GM12878 (cell line): ENCODE measurements around the gene TWIST1. TPM values are rescaled to one million over a fixed set of nuclear protein-coding genes. Genes with fewer than 3 reads are reported as not detected.

ENCODE experiments used
- ATAC-seq: fragments of 200-7000 bp; cut with Tn5 transposase; 3 replicates; pipeline ENCODE4 v1.9.1; 2020; ENCODE audit warnings: mild to moderate bottlenecking, moderate library complexity
- BruUV-seq: library from RNA; stranded (reverse); fragments of 400-500 nt; replicated peaks from 2 replicates; lab custom pipeline; 2021; lab: Mats Ljungman, UMichigan
- CTCF ChIA-PET: fragments of 300-600 bp; sonication (Branson Sonifier 250); formaldehyde crosslinking; extraction: SDS; loops from one replicate; lab custom pipeline; 2021; ENCODE audit warnings: inconsistent platforms; lab: Yijun Ruan, JAX
- POLR2A ChIA-PET: fragments of 350-600 bp; formaldehyde crosslinking; extraction: SDS; loops from one replicate; lab custom pipeline; 2021; ENCODE audit warnings: inconsistent platforms; lab: Charles Lee
- RAD21 ChIA-PET: fragments of 300-600 bp; sonication (Branson Sonifier 250); formaldehyde crosslinking; loops from one replicate; lab custom pipeline; 2023; ENCODE audit warnings: antibody characterized with exemption; ENCODE audit not compliant: unreplicated experiment; lab: Charles Lee
- SMC1A ChIA-PET: fragments of 300-600 bp; sonication (Branson Sonifier 250); formaldehyde crosslinking; loops from one replicate; lab custom pipeline; 2023; ENCODE audit not compliant: unreplicated experiment, uncharacterized antibody; lab: Charles Lee
- DNase-seq: peaks from one replicate; pipeline ENCODE4 v3.0.0-alpha.2; 2011; ENCODE audit warnings: low read depth, low spot score
- FAIRE-seq: peaks from 3 replicates; lab custom pipeline; 2011; peaks lifted over from hg19 to GRCh38; lab: Jason Lieb, UNC
- H2AFZ ChIP-seq: 2 replicates; pipeline ENCODE4 v1.6.0; 2011; ENCODE audit warnings: low read depth, low read length, control low read depth; ENCODE audit not compliant: control insufficient read depth
- H3K27ac ChIP-seq: 2 replicates; pipeline ENCODE4 v1.5.1; 2011; ENCODE audit warnings: control low read depth; ENCODE audit not compliant: control insufficient read depth, insufficient read depth
- H3K27me3 ChIP-seq, 2 experiments: replicated peaks in 1 of 2; 2 replicates each; pipeline versions ENCODE4 v1.6.0 to v1.6.1; 2011; ENCODE audit warnings: low read length in 1 of 2; ENCODE audit not compliant: control insufficient read depth in 2 of 2, insufficient read depth in 2 of 2
- H3K36me3 ChIP-seq, 2 experiments: 2 replicates each; pipeline ENCODE4 v1.5.1; 2011; ENCODE audit warnings: low read length in 1 of 2; ENCODE audit not compliant: control insufficient read depth in 2 of 2, insufficient read depth in 2 of 2
- H3K4me1 ChIP-seq: 2 replicates; pipeline ENCODE4 v1.6.1; 2011; ENCODE audit warnings: mild to moderate bottlenecking, low read length, moderate library complexity, mixed read lengths; ENCODE audit not compliant: control insufficient read depth, insufficient read depth
- H3K4me2 ChIP-seq: 2 replicates; pipeline ENCODE4 v1.6.0; 2011; ENCODE audit warnings: control low read depth; ENCODE audit not compliant: control insufficient read depth, insufficient read depth
- H3K4me3 ChIP-seq: fragments of 200-600 bp; sonication (generic); 2 replicates; pipeline ENCODE4 v1.5.1; 2016
- H3K79me2 ChIP-seq: 2 replicates; pipeline ENCODE4 v1.6.0; 2011; ENCODE audit warnings: low read length; ENCODE audit not compliant: control insufficient read depth, insufficient read depth
- H3K9ac ChIP-seq: 2 replicates; pipeline ENCODE4 v1.8.0; 2011; ENCODE audit warnings: low read length, control low read depth, mixed read lengths; ENCODE audit not compliant: control insufficient read depth, insufficient read depth
- H3K9me3 ChIP-seq: replicated peaks from 3 replicates; pipeline ENCODE4 v1.5.1; 2011; ENCODE audit warnings: mild to moderate bottlenecking, low read length; ENCODE audit not compliant: control insufficient read depth, insufficient read depth
- H4K20me1 ChIP-seq: 2 replicates; pipeline ENCODE4 v1.6.0; 2011; ENCODE audit not compliant: control insufficient read depth, insufficient read depth
- SUZ12 ChIP-seq: fragments of 200-600 bp; sonication (generic); IDR thresholded peaks from one replicate; pipeline ENCODE4 v1.6.1; 2018; ENCODE audit warnings: antibody characterized with exemption, mild to moderate bottlenecking; ENCODE audit not compliant: unreplicated experiment
- WGBS: methylation state at CpG from one replicate; pipeline ENCODE4 v1.1.6; 2016; ENCODE audit warnings: low lambda C conversion rate; ENCODE audit not compliant: insufficient replicate concordance, insufficient coverage; ENCODE audit errors: missing lambda C conversion rate; 5-methylcytosine and 5-hydroxymethylcytosine counted together
- in situ Hi-C: fragments of 300-500 bp; cut with MboI; formaldehyde crosslinking; loops from 9 replicates; pipeline ENCODE4 v1.14.3; 2018; ENCODE audit warnings: mixed read lengths
- intact Hi-C: fragments of 100-400 bp; cut with micrococcal nuclease; formaldehyde crosslinking; loops from one replicate; pipeline ENCODE4 v1.14.2; 2022; ENCODE audit not compliant: unreplicated experiment
- polyA plus RNA-seq, 11 experiments: library from polyadenylated mRNA; depleted of rRNA in 4 of 11; unstranded in 6 of 11; stranded (reverse) in 5 of 11; fragments of >200 nt; fragmentation: Nextera tagmentation in 4 of 11; fragmentation: Illumina TruSeq in 1 of 11; extraction: Ambion mirVana in 4 of 11; extraction: Trizol in 1 of 11; gene quantifications; 1 replicate in 1 of 11; 2 replicates in 10 of 11; pipeline versions ENCODE4 v1.2.1 to v1.2.3, GENCODE V29; 2011 to 2016; ENCODE audit warnings: inconsistent platforms in 2 of 11, missing spikeins in 2 of 11, low read depth in 1 of 11
- total RNA-seq, 4 experiments: library from RNA; depleted of rRNA in 3 of 4; stranded (reverse); fragments of >200 nt in 3 of 4; fragmentation: Illumina TruSeq in 1 of 4; extraction: Trizol in 1 of 4; gene quantifications; 2 replicates each; pipeline versions ENCODE4 v1.2.1 to v1.2.3, GENCODE V29; 2013 to 2021
- TF ChIP-seq, protein P1 (sequence below): fragments of 450-650 bp; formaldehyde crosslinking; IDR thresholded peaks from 2 replicates; pipeline ENCODE4 v1.5.0; 2022; ENCODE audit warnings: mild to moderate bottlenecking, missing genetic modification characterization

The TWIST1 gene
- total and polyA plus RNA-seq, 10 of the 15 experiments (the other 5 are each of a cell fraction or from before 2014, with no cell fraction given): not detected

DNA sequence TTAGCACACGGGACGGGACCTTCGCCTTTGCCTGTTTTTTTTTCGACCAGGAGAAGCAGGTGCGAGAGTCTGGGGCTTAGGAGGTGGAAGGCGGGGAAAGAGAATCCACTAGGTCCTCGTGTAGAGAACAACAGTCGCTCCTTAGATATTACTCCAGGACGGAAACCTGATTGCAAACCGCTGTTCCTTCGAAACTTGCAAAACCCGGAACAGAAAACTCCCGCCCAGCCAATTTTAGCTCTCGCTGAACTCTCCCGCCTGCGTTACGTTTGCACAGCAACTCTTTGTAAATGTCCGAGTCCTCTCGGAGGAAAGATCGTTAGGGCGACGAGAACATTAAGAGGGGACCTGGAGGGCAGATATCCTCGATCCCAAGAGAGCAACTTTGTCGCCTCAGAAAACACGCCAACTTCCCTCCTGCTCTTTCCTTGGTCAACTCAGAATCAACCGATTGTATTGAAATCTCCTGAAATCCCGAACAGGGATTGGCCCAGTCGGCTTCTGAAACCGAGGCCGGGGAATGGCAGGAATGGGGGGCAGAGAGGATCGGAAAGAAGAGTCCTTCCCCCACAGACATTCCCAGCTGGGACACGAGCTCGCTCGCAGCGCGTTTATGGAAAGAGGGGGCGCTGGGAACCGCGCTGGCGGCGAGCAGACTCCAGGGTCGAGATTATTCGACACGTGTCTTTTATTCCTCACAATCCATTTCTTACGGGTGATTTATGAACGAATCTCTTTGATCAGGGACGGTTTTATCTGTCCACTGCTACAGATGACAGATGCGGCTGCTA is 9.9 kb downstream of the TWIST1 start:
- Histone ChIP-seq H3K9ac (no peak overlapping the region), H3K4me1 (no peaks in the 10 kb centered on the region; the same call in 1 of the 2 replicates), H3K4me2 (no peak overlapping the region), H3K4me3 (no peak overlapping the region), H3K27me3 (peaks cover 8 to 20% of the 10 kb centered on the region in 2 experiments), H2AFZ (no peak overlapping the region), H3K36me3 (no peaks in the 10 kb centered on the region), H3K9me3 (no peaks in the 10 kb centered on the region; the same call in 1 of the 3 replicates), H3K79me2 (no peaks in the 10 kb centered on the region), H3K27ac (no peak overlapping the region), H4K20me1 (no peaks in the 10 kb centered on the region)
- in situ Hi-C loops: loop anchor here (25.0 kb wide), 1 partner anchor 555 kb away; no protein-coding TSS in a partner anchor
- ATAC-seq (no peak), DNase-seq (no peak), FAIRE-seq (no peak)
- intact Hi-C loops: no loop called here
- WGBS: 17% methylated on average over 46 of the region's 48 CpGs
- TF ChIP-seq, protein P1, sequence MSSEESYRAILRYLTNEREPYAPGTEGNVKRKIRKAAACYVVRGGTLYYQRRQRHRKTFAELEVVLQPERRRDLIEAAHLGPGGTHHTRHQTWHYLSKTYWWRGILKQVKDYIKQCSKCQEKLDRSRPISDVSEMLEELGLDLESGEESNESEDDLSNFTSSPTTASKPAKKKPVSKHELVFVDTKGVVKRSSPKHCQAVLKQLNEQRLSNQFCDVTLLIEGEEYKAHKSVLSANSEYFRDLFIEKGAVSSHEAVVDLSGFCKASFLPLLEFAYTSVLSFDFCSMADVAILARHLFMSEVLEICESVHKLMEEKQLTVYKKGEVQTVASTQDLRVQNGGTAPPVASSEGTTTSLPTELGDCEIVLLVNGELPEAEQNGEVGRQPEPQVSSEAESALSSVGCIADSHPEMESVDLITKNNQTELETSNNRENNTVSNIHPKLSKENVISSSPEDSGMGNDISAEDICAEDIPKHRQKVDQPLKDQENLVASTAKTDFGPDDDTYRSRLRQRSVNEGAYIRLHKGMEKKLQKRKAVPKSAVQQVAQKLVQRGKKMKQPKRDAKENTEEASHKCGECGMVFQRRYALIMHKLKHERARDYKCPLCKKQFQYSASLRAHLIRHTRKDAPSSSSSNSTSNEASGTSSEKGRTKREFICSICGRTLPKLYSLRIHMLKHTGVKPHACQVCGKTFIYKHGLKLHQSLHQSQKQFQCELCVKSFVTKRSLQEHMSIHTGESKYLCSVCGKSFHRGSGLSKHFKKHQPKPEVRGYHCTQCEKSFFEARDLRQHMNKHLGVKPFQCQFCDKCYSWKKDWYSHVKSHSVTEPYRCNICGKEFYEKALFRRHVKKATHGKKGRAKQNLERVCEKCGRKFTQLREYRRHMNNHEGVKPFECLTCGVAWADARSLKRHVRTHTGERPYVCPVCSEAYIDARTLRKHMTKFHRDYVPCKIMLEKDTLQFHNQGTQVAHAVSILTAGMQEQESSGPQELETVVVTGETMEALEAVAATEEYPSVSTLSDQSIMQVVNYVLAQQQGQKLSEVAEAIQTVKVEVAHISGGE (CRISPR knock-in tag): no peak
- TF ChIP-seq SUZ12: peak; percentile 26
- SMC1A ChIA-PET: no interaction called here
- CTCF ChIA-PET: no interaction called here
- BruUV-seq: no TSS peak
- POLR2A ChIA-PET: no interaction called here
- RAD21 ChIA-PET: no interaction called here
